Thymus (tissue), 11 donors: Measurements from ENCODE around the gene DDX43. TPM values are rescaled to one million over a fixed set of nuclear protein-coding genes. Genes with fewer than 3 reads are reported as not detected.
"Not testable (repeated sequence)": the region's sequence is repeated elsewhere in the genome, so short reads cannot be mapped to it uniquely, and the experiment has no call there.

Experiments used
- DNase-seq, 9 donors: peaks; one replicate each; pipeline ENCODE4 v3.0.0-alpha.2; 2013; ENCODE audit warnings: low spot score in 9 of 9, low read depth in 6 of 9, missing footprints in 1 of 9
- H3K27ac ChIP-seq, 2 donors: one replicate each; pipeline ENCODE4 v1.5.1; 2013; ENCODE audit warnings: control low read depth in 1 of 2, low read depth in 1 of 2, low read length in 1 of 2, mild to moderate bottlenecking in 1 of 2, moderate library complexity in 1 of 2
- H3K27me3 ChIP-seq, 2 donors: one replicate each; pipeline ENCODE4 v1.5.1; 2013; ENCODE audit warnings: low read length in 1 of 2; ENCODE audit not compliant: control insufficient read depth in 2 of 2, insufficient read depth in 1 of 2
- H3K36me3 ChIP-seq, 2 donors: one replicate each; pipeline ENCODE4 v1.5.1; 2013; ENCODE audit warnings: low read length in 1 of 2, mild to moderate bottlenecking in 1 of 2, moderate library complexity in 1 of 2; ENCODE audit not compliant: control insufficient read depth in 2 of 2, insufficient read depth in 2 of 2
- H3K4me1 ChIP-seq, 2 donors: one replicate each; pipeline ENCODE4 v1.5.1; 2013; ENCODE audit warnings: low read length in 2 of 2; ENCODE audit not compliant: control insufficient read depth in 2 of 2, insufficient read depth in 2 of 2
- H3K4me3 ChIP-seq, 2 donors: one replicate each; pipeline ENCODE4 v1.5.1; 2013; ENCODE audit warnings: low read length in 2 of 2, control low read depth in 1 of 2, mild to moderate bottlenecking in 1 of 2
- H3K9me3 ChIP-seq, 2 donors: one replicate each; pipeline ENCODE4 v1.5.1; 2013; ENCODE audit warnings: low read length in 1 of 2, mild to moderate bottlenecking in 1 of 2; ENCODE audit not compliant: control insufficient read depth in 2 of 2, insufficient read depth in 1 of 2
- WGBS: extraction: QIAGEN DNeasy Blood & Tissue Kit; methylation state at CpG from one replicate; pipeline ENCODE4 v1.1.7; 2013; 5-methylcytosine and 5-hydroxymethylcytosine counted together
- polyA plus RNA-seq: library from polyadenylated mRNA; stranded (reverse); fragments of 200-250 nt; gene quantifications from one replicate; pipeline ENCODE4 v1.2.3, GENCODE V29; 2013
- total RNA-seq: library from RNA; stranded (reverse); fragments of 120-200 nt; gene quantifications from one replicate; pipeline ENCODE4 v1.2.4, GENCODE V29; 2013
- donor health status: healthy.

The DDX43 gene
- total and polyA plus RNA-seq, 2 donors: 0.14 to 0.66 TPM

- 84% methylated on average over 3 of the region's 3 CpGs for WGBS
- no peak overlapping the region for H3K4me3 ChIP-seq
- no peak overlapping the region for H3K27ac ChIP-seq
- peaks cover 0 to 14% of the 10 kb centered on the region in 2 donors for H3K27me3 ChIP-seq
- H3K4me1 ChIP-seq: peaks cover 10 to 16% of the 10 kb centered on the region in 2 donors
- no peak for DNase-seq
- H3K36me3 ChIP-seq: no peaks in the 10 kb centered on the region
- H3K9me3 ChIP-seq: peaks cover 0 to 4% of the 10 kb centered on the region in 2 donors
These were observed 61.4 kb downstream of the DDX43 start for GRCh38 chr6:73455865-73456629.

GRCh38 chr6:73459474-73459873 lies 64.8 kb downstream of the DDX43 start:
- H3K27me3 ChIP-seq, H3K36me3 ChIP-seq, H3K4me3 ChIP-seq, DNase-seq, H3K9me3 ChIP-seq, H3K27ac ChIP-seq, H3K4me1 ChIP-seq: not testable (repeated sequence)
- WGBS: 98% methylated on average over 7 of the region's 7 CpGs

- 94% methylated on average over 5 of the region's 5 CpGs for WGBS
- no peak for DNase-seq
- peaks cover 0 to 6% of the 10 kb centered on the region in 2 donors for H3K36me3 ChIP-seq
These were observed 65.4 kb downstream of the DDX43 start for GRCh38 chr6:73460056-73460455.

GRCh38 chr6:73461537-73462350 lies 67.1 kb downstream of the DDX43 start, which contains the start of gene MTO1:
Gene MTO1, plus strand, starts transcription at chr6:73461737. Its CDS starts 118 bp downstream, at chr6:73461855.
- peaks cover 5 to 16% of the 10 kb centered on the region in 2 donors for H3K36me3 ChIP-seq

More at GRCh38 chr6:73460056-73460455, 65.4 kb downstream of the DDX43 start:
- Histone ChIP-seq H3K27me3 (no peaks in the 10 kb centered on the region), H3K9me3 (no peaks in the 10 kb centered on the region), H3K4me1 (peaks cover 3 to 9% of the 10 kb centered on the region in 2 donors), H3K27ac (no peak overlapping the region), H3K4me3 (no peak overlapping the region)

More at GRCh38 chr6:73461537-73462350, 67.1 kb downstream of the DDX43 start, which contains the start of gene MTO1:
- Histone ChIP-seq H3K9me3 (no peaks in the 10 kb centered on the region), H3K4me3 (peak within 1 kb of the TSS; percentile 93 to 96), H3K4me1 (peaks cover 3 to 9% of the 10 kb centered on the region in 2 donors), H3K27ac (peak within 1 kb of the TSS; percentile 93 to 99), H3K27me3 (no peaks in the 10 kb centered on the region)
- WGBS: under 1% methylated on average over 55 of the region's 55 CpGs
- peak; percentile 74 to 93 (median 81) for DNase-seq

Other genes with a start within 250 kb of the DDX43 start
- 1.4 TPM for gene KHDC1L, start 169.3 kb upstream of the DDX43 start, total RNA-seq
- 2.8 TPM for gene KHDC1L, start 169.3 kb upstream of the DDX43 start, polyA plus RNA-seq
- gene KHDC1, start 131.6 kb upstream of the DDX43 start, total RNA-seq: 2.3 TPM
- gene KHDC1, start 131.6 kb upstream of the DDX43 start, polyA plus RNA-seq: 4.1 TPM
- gene DPPA5, start 40.6 kb upstream of the DDX43 start, total RNA-seq: 0.09 TPM
- gene DPPA5, start 40.6 kb upstream of the DDX43 start, polyA plus RNA-seq: 0.39 TPM
- gene KHDC3L, start 32.2 kb upstream of the DDX43 start, total RNA-seq: 0.14 TPM
- 0.68 TPM for gene KHDC3L, start 32.2 kb upstream of the DDX43 start, polyA plus RNA-seq
- gene OOEP, start 24.9 kb upstream of the DDX43 start, total RNA-seq: not detected
- gene OOEP, start 24.9 kb upstream of the DDX43 start, polyA plus RNA-seq: 0.23 TPM
- gene CGAS, start 57.5 kb downstream of the DDX43 start, total RNA-seq: 6.1 TPM
- 4.7 TPM for gene CGAS, start 57.5 kb downstream of the DDX43 start, polyA plus RNA-seq
- gene MTO1, start 66.9 kb downstream of the DDX43 start, total RNA-seq: 25.1 TPM
- 27.2 TPM for gene MTO1, start 66.9 kb downstream of the DDX43 start, polyA plus RNA-seq
- 18,464 TPM for gene EEF1A1, start 126.2 kb downstream of the DDX43 start, total RNA-seq
- gene EEF1A1, start 126.2 kb downstream of the DDX43 start, polyA plus RNA-seq: 12,119 TPM